HepG2 (cell line): ENCODE results near the gene BBIP1. TPM values are rescaled to one million over a fixed set of nuclear protein-coding genes. Genes with fewer than 3 reads are reported as not detected.

Experiments
- DDIT3 ChIP-seq: sonication (generic); formaldehyde crosslinking; IDR thresholded peaks from 2 replicates; pipeline ENCODE4 v1.4.0; 2020; ENCODE audit warnings: mild to moderate bottlenecking, missing genetic modification reagents
- DNMT3B ChIP-seq: conservative IDR thresholded peaks from 2 replicates; pipeline ENCODE4 v1.6.1; 2016; ENCODE audit warnings: missing biosample characterization, control low read depth
- KDM6A ChIP-seq: IDR thresholded peaks from 2 replicates; pipeline ENCODE4 v1.6.1; 2016; ENCODE audit warnings: low read depth
- NFKBIZ ChIP-seq: IDR thresholded peaks from 2 replicates; pipeline ENCODE4 v1.6.1; 2018; ENCODE audit warnings: missing genetic modification reagents, missing compliant biosample characterization
- REST ChIP-seq, 2 experiments: IDR thresholded peaks; 2 replicates each; pipeline ENCODE4 v1.6.1; 2011 to 2012; ENCODE audit warnings: low read length in 2 of 2, borderline replicate concordance in 1 of 2, low read depth in 1 of 2, mild to moderate bottlenecking in 1 of 2, moderate library complexity in 1 of 2
- ZNF282 ChIP-seq: fragments of 450-650 bp; IDR thresholded peaks from 2 replicates; pipeline ENCODE4 v1.6.1; 2018; ENCODE audit not compliant: partially characterized antibody
- ZNF644 ChIP-seq: IDR thresholded peaks from 2 replicates; pipeline ENCODE4 v1.6.1; 2016; ENCODE audit warnings: low read depth
- ZNF710 ChIP-seq: sonication (generic); formaldehyde crosslinking; IDR thresholded peaks from 2 replicates; pipeline ENCODE4 v1.5.0; 2020; ENCODE audit warnings: mild to moderate bottlenecking, missing genetic modification reagents, borderline replicate concordance
- polyA plus RNA-seq, 8 experiments: library from polyadenylated mRNA; depleted of rRNA in 3 of 8; stranded (reverse) in 7 of 8; unstranded in 1 of 8; fragments of >200 nt; fragmentation: Illumina TruSeq in 4 of 8; extraction: Trizol in 4 of 8; gene quantifications; 2 replicates each; pipeline versions ENCODE4 v1.2.1 to v1.2.3, GENCODE V29; 2011 to 2016; ENCODE audit warnings: low read depth in 4 of 8, missing spikeins in 1 of 8, mixed read lengths in 1 of 8; ENCODE audit not compliant: insufficient read depth in 1 of 8
- total RNA-seq, 5 experiments: library from RNA; depleted of rRNA; stranded (reverse); fragments of >200 nt; fragmentation: Illumina TruSeq; extraction: Trizol; gene quantifications; 2 replicates each; pipeline ENCODE4 v1.2.3, GENCODE V29; 2016; ENCODE audit warnings: low read depth in 1 of 5

Gene BBIP1
- total and polyA plus RNA-seq, 2 of the 13 experiments (the other 11 are each of a cell fraction or from before 2014, with no cell fraction given): 18.3 to 24.1 TPM

- no peak for TF ChIP-seq DDIT3 (CRISPR knock-in tag)
- TF ChIP-seq ZNF644 (CRISPR knock-in tag): no peak
- no peak for TF ChIP-seq ZNF710 (CRISPR knock-in tag)
- no peak for TF ChIP-seq DNMT3B (CRISPR knock-in tag)
- no peak for TF ChIP-seq REST (IDR thresholded peaks at IDR 0.05; ENCODE audit: borderline replicate concordance in 1 of 2, low read depth in 1 of 2, low read length in 2 of 2)
- TF ChIP-seq KDM6A (CRISPR knock-in tag): no peak
- TF ChIP-seq NFKBIZ (CRISPR knock-in tag): no peak
- no peak for TF ChIP-seq ZNF282
These were observed 13.7 kb upstream of the BBIP1 start (continued) for GRCh38 chr10:110932505-110933180.
